Thymus (tissue), 11 donors: ENCODE measurements around the gene ABHD15. TPM values are rescaled to one million over a fixed set of nuclear protein-coding genes. Genes with fewer than 3 reads are reported as not detected.

Experiments
- DNase-seq, 9 donors: peaks; one replicate each; pipeline ENCODE4 v3.0.0-alpha.2; 2013; ENCODE audit warnings: low spot score in 9 of 9, low read depth in 6 of 9, missing footprints in 1 of 9
- H3K27ac ChIP-seq, 2 donors: one replicate each; pipeline ENCODE4 v1.5.1; 2013; ENCODE audit warnings: control low read depth in 1 of 2, low read depth in 1 of 2, low read length in 1 of 2, mild to moderate bottlenecking in 1 of 2, moderate library complexity in 1 of 2
- H3K27me3 ChIP-seq, 2 donors: one replicate each; pipeline ENCODE4 v1.5.1; 2013; ENCODE audit warnings: low read length in 1 of 2; ENCODE audit not compliant: control insufficient read depth in 2 of 2, insufficient read depth in 1 of 2
- H3K36me3 ChIP-seq, 2 donors: one replicate each; pipeline ENCODE4 v1.5.1; 2013; ENCODE audit warnings: low read length in 1 of 2, mild to moderate bottlenecking in 1 of 2, moderate library complexity in 1 of 2; ENCODE audit not compliant: control insufficient read depth in 2 of 2, insufficient read depth in 2 of 2
- H3K4me1 ChIP-seq, 2 donors: one replicate each; pipeline ENCODE4 v1.5.1; 2013; ENCODE audit warnings: low read length in 2 of 2; ENCODE audit not compliant: control insufficient read depth in 2 of 2, insufficient read depth in 2 of 2
- H3K4me3 ChIP-seq, 2 donors: one replicate each; pipeline ENCODE4 v1.5.1; 2013; ENCODE audit warnings: low read length in 2 of 2, control low read depth in 1 of 2, mild to moderate bottlenecking in 1 of 2
- H3K9me3 ChIP-seq, 2 donors: one replicate each; pipeline ENCODE4 v1.5.1; 2013; ENCODE audit warnings: low read length in 1 of 2, mild to moderate bottlenecking in 1 of 2; ENCODE audit not compliant: control insufficient read depth in 2 of 2, insufficient read depth in 1 of 2
- WGBS: extraction: QIAGEN DNeasy Blood & Tissue Kit; methylation state at CpG from one replicate; pipeline ENCODE4 v1.1.7; 2013; 5-methylcytosine and 5-hydroxymethylcytosine counted together
- polyA plus RNA-seq: library from polyadenylated mRNA; stranded (reverse); fragments of 200-250 nt; gene quantifications from one replicate; pipeline ENCODE4 v1.2.3, GENCODE V29; 2013
- total RNA-seq: library from RNA; stranded (reverse); fragments of 120-200 nt; gene quantifications from one replicate; pipeline ENCODE4 v1.2.4, GENCODE V29; 2013
- donor health status: healthy.

Gene ABHD15
- total and polyA plus RNA-seq, 2 donors, result 3.4 to 7.8 TPM

GRCh38 chr17:29557739-29558116 is 9.1 kb downstream of the ABHD15 start:
- Histone ChIP-seq H3K4me1 (peaks cover 0 to 8% of the 10 kb centered on the region in 2 donors), H3K9me3 (peaks cover 0 to 3% of the 10 kb centered on the region in 2 donors), H3K27me3 (peaks cover 0 to 7% of the 10 kb centered on the region in 2 donors), H3K36me3 (peaks cover 0 to 10% of the 10 kb centered on the region in 2 donors), H3K27ac (no peak overlapping the region), H3K4me3 (no peak overlapping the region)
- DNase-seq, result no peak

GRCh38 chr17:29557085-29557738 is 9.6 kb downstream of the ABHD15 start:
- no peak for DNase-seq
- peaks cover 0 to 4% of the 10 kb centered on the region in 2 donors for H3K36me3 ChIP-seq
- H3K27ac ChIP-seq, result no peak overlapping the region
- peaks cover 0 to 7% of the 10 kb centered on the region in 2 donors for H3K4me1 ChIP-seq
- H3K4me3 ChIP-seq, result no peak overlapping the region
- H3K27me3 ChIP-seq, result peaks cover 0 to 2% of the 10 kb centered on the region in 2 donors
- WGBS, result 85% methylated on average over 1 of the region's 1 CpG
- H3K9me3 ChIP-seq, result peaks cover 0 to 3% of the 10 kb centered on the region in 2 donors

- Histone ChIP-seq H3K36me3 (no peaks in the 10 kb centered on the region), H3K4me1 (no peaks in the 10 kb centered on the region)
Measured at GRCh38 chr17:29555840-29556239, 11.0 kb downstream of the ABHD15 start.

GRCh38 chr17:29549177-29549923 is 17.5 kb downstream of the ABHD15 start:
- no peaks in the 10 kb centered on the region for H3K9me3 ChIP-seq
- H3K36me3 ChIP-seq, result peaks cover 0 to 7% of the 10 kb centered on the region in 2 donors
- no peaks in the 10 kb centered on the region for H3K4me1 ChIP-seq
- 66% methylated on average over 5 of the region's 5 CpGs for WGBS
- no peaks in the 10 kb centered on the region for H3K27me3 ChIP-seq
- DNase-seq, result no peak
- no peak overlapping the region for H3K4me3 ChIP-seq
- no peak overlapping the region for H3K27ac ChIP-seq

More at GRCh38 chr17:29555840-29556239, 11.0 kb downstream of the ABHD15 start:
- Histone ChIP-seq H3K4me3 (no peak overlapping the region), H3K9me3 (no peaks in the 10 kb centered on the region), H3K27ac (no peak overlapping the region), H3K27me3 (no peaks in the 10 kb centered on the region)
- no peak for DNase-seq
- WGBS, result 97% methylated on average over 3 of the region's 3 CpGs

GRCh38 chr17:29546830-29547229 is 20.0 kb downstream of the ABHD15 start:
- peaks cover 13 to 29% of the 10 kb centered on the region in 2 donors for H3K36me3 ChIP-seq
- H3K4me1 ChIP-seq, result no peaks in the 10 kb centered on the region
- H3K9me3 ChIP-seq, result no peaks in the 10 kb centered on the region
- H3K4me3 ChIP-seq, result no peak overlapping the region
- no peak for DNase-seq
- 98% methylated on average over 1 of the region's 1 CpG for WGBS
- no peak overlapping the region for H3K27ac ChIP-seq
- H3K27me3 ChIP-seq, result no peaks in the 10 kb centered on the region

- no peak overlapping the region for H3K4me3 ChIP-seq
- DNase-seq, result no peak
- no peaks in the 10 kb centered on the region for H3K9me3 ChIP-seq
- no peaks in the 10 kb centered on the region for H3K4me1 ChIP-seq
- no peak overlapping the region for H3K27ac ChIP-seq
- WGBS, result 99% methylated on average over 1 of the region's 1 CpG
- H3K36me3 ChIP-seq, result peaks cover 18 to 29% of the 10 kb centered on the region in 2 donors
- no peaks in the 10 kb centered on the region for H3K27me3 ChIP-seq
Measured at GRCh38 chr17:29546085-29546484, 20.8 kb downstream of the ABHD15 start.

- H3K27me3 ChIP-seq, result no peaks in the 10 kb centered on the region
- H3K4me3 ChIP-seq, result no peak overlapping the region
- 95% methylated on average over 4 of the region's 4 CpGs for WGBS
- H3K27ac ChIP-seq, result no peak overlapping the region
- DNase-seq, result no peak
- no peaks in the 10 kb centered on the region for H3K9me3 ChIP-seq
- H3K36me3 ChIP-seq, result peaks cover 22 to 36% of the 10 kb centered on the region in 2 donors
- no peaks in the 10 kb centered on the region for H3K4me1 ChIP-seq
Measured at GRCh38 chr17:29544066-29544465, 22.8 kb downstream of the ABHD15 start.

GRCh38 chr17:29533976-29534375 is 32.9 kb downstream of the ABHD15 start:
- Histone ChIP-seq H3K27me3 (no peaks in the 10 kb centered on the region), H3K9me3 (no peaks in the 10 kb centered on the region), H3K4me1 (no peaks in the 10 kb centered on the region), H3K36me3 (peaks cover 36 to 60% of the 10 kb centered on the region in 2 donors), H3K27ac (no peak overlapping the region), H3K4me3 (no peak overlapping the region)
- 97% methylated on average over 8 of the region's 8 CpGs for WGBS
- DNase-seq, result no peak

- Histone ChIP-seq H3K4me1 (no peaks in the 10 kb centered on the region), H3K27me3 (no peaks in the 10 kb centered on the region), H3K4me3 (no peak overlapping the region), H3K36me3 (peaks cover 28 to 41% of the 10 kb centered on the region in 2 donors), H3K27ac (no peak overlapping the region), H3K9me3 (no peaks in the 10 kb centered on the region)
- DNase-seq, result no peak
- 97% methylated on average over 3 of the region's 3 CpGs for WGBS
Measured at GRCh38 chr17:29526322-29526721, 40.5 kb downstream of the ABHD15 start.
